GM21723 (cell line): ENCODE data around the gene STX12.
A peak's percentile ranks its signal among the peaks of the same experiment; 100 is the strongest.
"Not testable (repeated sequence)": the region's sequence is repeated elsewhere in the genome, so short reads cannot be mapped to it uniquely, and the experiment has no call there.

ENCODE experiments used
- ATAC-seq: cut with Tn5 transposase; IDR thresholded peaks from one replicate; pipeline ENCODE4 v1.9.1; 2021; ENCODE audit warnings: mild to moderate bottlenecking, moderate library complexity; ENCODE audit not compliant: unreplicated experiment

The STX12 gene

DNA sequence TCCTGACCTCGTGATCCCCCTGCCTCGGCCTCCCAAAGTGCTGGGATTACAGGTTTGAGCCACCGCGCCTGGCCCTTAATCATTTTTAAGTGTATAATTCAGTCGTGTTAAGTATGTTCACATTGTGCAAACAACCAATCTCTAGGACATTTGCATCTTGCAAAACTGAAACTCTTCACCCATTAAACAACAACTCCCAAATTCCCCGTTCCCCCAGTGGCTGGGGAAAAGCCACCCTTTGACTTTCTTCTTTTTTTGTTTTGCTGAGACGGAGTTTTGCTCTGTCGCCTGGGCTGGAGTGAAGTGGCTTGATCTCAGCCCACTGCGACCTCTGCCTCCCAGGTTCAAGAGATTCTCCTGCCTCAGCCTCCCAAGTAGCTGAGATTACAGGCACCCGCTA lies 92.8 kb downstream of the STX12 start:
- ATAC-seq = no peak

DNA sequence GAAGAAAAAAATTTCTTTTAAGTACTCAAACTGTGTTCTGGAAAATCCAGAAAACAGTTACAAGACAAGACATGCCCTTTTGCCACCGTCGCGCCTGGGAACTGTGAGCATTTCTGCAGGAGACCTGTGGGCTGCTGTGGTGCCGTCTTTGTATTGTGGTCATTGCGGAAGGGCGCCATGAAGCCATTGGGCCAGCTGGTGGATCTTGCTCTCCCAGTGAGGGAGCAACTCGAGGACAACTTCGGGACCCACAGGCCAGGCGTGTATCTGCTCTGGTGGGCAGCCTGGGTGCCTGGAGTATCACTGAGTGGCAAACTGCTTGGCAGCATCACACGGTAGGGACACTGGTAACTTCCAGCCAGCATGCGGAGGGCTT lies 95.5 kb downstream of the STX12 start:
- ATAC-seq = no peak

DNA sequence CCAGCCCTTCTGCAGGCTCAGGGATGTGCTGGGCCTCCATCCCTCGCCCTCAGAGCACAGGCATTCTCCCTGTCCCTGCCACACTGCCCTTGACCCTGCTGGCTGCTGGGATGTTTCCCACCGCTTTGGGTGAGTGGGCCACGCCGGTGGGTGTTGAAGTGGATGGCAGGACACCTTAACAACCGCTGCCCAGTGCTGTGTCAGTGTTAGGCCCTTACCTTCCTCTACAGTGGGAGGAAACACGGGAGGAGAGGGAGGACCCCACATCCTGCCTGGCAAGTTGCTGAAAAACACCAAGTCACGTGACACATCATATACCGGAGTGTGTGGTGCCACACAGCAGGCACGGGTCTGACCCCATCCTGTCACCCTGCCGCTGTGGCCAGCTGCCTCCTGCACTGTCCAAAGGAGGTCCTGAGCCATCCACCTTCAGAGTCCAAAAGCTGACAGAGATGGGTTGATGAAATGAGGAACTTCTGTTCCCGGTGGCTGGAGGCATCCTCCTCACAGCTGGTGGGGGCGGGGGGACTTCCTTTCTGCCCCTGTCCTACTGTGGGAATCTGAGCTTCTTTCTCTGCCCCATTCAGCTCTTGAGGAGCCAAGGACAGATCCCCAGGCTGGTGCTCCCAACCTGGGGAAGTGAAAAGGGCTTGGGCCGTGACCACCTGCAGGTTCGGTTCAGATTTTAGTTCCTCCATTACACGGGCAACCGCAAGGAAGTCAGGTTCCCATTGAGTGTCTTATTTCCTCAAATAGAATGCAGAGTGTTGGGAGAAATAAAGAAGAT lies 96.1 kb downstream of the STX12 start:
- ATAC-seq = no peak

DNA sequence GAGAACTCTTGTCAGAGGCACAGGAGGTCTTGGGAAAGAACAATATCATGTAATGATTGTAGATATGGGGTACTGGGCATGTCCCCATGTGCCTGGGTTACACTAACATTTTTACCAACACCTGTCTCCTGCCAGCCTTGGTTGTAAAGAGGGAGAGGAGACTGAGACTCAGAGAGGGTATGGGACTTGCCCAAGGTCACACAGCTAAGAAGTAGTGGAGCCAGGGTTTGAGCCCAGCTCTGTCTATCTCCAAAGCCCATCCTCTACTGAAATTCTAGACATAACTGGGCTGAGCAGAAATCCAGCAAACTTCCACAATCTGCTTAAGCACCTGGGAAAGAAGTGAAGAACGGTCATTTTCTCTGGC lies 96.7 kb downstream of the STX12 start:
- no peak for ATAC-seq

DNA sequence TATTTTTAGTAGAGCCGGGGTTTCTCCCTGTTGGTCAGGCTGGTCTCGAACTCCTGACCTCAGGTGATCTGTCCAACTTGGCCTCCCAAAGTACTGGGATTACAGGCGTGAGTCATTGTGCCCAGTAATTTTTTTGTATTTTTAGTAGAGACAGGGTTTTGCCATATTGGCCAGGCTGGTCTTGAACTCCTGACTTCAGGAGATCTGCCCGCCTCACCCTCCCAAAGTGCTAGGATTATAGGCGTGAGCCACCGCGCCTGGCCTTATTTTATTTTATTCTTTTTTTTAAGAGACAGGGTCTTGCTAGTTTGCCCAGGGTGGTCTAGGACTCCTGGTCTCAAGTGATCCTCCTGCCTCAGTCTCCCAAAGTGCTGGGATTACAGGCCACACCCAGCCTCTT lies 98.1 kb downstream of the STX12 start:
- ATAC-seq = not testable (repeated sequence)

DNA sequence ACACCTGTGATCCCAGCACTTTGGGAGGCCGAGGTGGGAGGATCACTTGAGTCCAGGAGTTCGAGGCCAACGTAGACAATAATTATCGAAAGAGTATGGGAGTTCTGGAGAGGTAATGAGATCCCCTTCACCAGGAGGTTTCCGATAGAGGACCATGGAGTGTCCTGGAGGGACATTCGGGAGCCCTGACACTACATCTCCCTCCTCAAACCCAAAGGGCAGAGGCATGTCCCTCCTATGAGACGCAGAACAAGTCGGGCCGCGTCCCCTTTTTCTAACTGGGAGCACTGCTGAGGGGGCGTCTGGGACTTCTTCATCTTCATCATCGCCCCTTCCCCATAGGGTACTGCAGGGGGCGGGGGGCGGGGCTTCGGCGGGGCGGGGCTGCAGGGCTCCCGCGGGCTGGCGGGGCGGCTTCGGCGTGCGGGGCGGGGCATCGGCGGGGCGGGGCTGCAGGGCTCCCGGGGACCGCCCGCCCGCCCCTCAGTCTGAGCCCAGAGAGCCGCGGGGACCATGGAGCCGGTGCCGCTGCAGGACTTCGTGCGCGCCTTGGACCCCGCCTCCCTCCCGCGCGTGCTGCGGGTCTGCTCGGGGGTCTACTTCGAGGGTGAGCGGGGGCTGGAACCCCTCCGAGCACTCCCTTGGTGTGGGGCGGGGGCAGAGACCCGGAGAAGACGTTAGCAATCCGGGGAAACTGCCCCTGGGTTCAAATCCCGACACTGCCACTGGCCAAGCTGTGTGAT lies 99.2 kb downstream of the STX12 start, which contains the start of gene THEMIS2:
THEMIS2 (plus strand) TSS at position 486 of the 743 bp plus-strand sequence; CDS start at position 514, 28 bp downstream.
- ATAC-seq = peak; percentile 40

DNA sequence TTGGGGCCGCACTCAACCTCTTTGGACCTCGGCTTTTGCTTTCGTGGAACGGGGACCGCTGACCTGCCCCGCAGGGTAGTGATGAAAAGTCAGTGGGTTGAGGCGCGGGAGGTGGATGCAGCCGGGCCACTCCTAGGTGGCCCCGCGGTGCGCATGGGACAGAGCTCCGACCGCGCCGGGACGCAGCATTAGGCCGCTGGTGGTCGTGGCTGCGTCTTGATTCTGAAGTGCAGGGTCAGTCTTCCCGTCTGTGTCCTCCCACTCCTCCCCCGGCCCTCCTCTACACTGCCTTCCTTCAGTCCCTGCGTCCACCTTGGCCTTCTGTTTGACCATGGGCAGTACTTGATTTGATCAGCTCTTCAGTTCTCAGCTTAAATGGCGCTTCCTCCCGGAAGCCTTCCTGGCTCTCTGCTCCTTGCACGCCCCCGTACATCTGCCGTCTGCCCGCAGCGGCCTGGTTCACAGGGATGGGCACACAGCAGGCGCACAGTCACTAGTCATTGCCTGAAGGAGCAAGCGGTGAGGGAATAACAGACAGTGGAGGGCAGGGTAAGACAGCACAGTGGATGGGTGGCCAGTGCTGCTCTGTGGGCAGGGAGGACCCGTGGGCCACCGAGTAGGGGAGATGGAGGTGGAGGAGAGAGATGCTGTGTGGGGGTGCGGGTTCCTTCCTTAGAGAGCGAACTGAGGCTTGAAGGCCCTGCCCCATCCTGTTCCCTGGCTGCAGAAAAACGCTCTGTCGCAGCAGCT lies 100.0 kb downstream of the STX12 start:
- ATAC-seq = peak; percentile 13

DNA sequence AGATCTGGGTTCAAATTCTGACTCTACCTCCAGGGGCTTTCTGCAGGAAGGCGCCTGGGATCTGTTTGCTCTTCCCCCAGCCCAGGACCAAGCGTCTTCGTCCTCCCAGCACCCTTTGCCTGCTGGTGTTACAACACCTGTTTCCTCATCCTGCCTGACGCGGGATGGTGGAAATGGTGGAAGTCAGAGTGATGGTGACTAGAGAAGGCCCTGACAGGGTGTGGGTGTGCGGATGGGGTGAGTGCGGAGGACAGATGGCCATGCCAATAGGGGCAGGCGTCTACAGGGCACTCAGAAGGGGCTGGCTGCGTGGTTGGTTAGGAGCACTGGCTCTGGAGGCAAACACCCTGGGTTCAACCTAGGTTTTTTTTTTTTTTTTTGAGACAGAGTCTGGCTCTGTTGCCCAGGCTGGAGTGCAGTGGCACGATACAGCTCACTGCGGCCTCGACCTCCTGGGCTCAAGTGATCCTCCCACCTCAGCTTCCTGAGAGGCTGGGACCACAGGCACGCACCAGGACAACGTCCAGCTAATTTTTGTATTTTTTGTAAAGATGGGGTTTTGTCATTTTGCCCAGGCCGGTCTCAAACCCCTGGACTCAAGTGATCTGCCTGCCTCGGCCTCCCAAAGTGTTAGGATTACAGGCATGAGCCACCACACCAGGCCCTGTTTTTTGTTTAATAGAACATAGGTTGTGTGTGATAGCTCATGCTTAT lies 100.8 kb downstream of the STX12 start:
- no peak for ATAC-seq
